Choroid plexus epithelial cell (primary cell): Measurements from ENCODE around the gene OBI1.

Experiments
- DNase-seq: peaks from one replicate; pipeline ENCODE4 v3.0.0-alpha.2; 2010; ENCODE audit warnings: low read depth
- H3K4me3 ChIP-seq: 2 replicates; pipeline ENCODE4 v1.5.1; 2011; ENCODE audit warnings: low read depth, mild to moderate bottlenecking, control low read depth, low read length, moderate library complexity
- TF ChIP-seq, protein P1 (sequence below): conservative IDR thresholded peaks from 2 replicates; pipeline ENCODE4 v1.5.1; 2011; ENCODE audit warnings: low read depth, mild to moderate bottlenecking, control low read depth, inconsistent platforms, low read length, moderate library complexity

Gene OBI1, protein sequence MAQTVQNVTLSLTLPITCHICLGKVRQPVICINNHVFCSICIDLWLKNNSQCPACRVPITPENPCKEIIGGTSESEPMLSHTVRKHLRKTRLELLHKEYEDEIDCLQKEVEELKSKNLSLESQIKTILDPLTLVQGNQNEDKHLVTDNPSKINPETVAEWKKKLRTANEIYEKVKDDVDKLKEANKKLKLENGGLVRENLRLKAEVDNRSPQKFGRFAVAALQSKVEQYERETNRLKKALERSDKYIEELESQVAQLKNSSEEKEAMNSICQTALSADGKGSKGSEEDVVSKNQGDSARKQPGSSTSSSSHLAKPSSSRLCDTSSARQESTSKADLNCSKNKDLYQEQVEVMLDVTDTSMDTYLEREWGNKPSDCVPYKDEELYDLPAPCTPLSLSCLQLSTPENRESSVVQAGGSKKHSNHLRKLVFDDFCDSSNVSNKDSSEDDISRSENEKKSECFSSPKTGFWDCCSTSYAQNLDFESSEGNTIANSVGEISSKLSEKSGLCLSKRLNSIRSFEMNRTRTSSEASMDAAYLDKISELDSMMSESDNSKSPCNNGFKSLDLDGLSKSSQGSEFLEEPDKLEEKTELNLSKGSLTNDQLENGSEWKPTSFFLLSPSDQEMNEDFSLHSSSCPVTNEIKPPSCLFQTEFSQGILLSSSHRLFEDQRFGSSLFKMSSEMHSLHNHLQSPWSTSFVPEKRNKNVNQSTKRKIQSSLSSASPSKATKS

DNA sequence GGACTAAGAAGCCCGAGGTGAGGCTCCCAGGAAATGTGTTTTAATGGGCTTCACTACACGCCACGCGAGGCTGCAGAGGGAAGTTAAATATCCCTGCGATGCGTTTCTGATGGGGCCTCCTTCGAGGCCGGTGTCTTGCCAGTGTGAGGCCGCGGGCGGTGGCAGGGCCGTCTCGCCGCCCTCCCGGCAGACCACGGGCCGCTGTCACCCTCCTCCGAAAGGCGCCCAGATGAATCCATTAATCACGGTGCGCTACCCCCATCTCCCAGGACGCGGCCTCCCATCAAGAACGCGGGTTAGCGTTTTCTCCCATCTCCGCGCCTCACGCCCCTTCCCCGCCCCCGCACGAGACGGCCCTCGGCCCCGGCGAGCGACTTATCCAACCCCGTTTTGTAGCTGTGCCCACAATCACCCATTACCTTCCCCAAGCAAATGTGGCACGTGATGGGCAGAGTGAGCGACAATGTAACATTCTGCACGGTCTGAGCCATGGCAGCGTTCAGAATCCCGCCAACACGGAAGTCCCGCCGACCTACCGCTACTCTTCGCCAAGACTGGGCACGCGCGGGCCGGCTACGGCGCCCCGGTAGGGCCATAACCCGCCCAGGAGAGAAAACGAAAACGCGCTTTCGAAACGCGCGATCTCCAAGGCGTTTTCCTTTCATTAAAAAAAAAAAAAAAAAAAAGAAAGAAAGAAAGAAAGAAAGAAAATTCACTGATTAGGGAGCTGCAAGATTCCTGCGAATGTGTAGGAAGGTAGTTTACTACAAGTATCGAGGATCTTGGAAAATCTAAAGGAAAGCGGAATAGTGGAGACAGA, at the start of gene OBI1:
Gene OBI1 (minus strand): TSS at position 526 of the 820 bp plus-strand sequence. CDS start 35 bp downstream, at position 491.
- H3K4me3 ChIP-seq, result peak within 1 kb of the TSS; percentile 79
- DNase-seq, result peak; percentile 92
- TF ChIP-seq, protein P1, sequence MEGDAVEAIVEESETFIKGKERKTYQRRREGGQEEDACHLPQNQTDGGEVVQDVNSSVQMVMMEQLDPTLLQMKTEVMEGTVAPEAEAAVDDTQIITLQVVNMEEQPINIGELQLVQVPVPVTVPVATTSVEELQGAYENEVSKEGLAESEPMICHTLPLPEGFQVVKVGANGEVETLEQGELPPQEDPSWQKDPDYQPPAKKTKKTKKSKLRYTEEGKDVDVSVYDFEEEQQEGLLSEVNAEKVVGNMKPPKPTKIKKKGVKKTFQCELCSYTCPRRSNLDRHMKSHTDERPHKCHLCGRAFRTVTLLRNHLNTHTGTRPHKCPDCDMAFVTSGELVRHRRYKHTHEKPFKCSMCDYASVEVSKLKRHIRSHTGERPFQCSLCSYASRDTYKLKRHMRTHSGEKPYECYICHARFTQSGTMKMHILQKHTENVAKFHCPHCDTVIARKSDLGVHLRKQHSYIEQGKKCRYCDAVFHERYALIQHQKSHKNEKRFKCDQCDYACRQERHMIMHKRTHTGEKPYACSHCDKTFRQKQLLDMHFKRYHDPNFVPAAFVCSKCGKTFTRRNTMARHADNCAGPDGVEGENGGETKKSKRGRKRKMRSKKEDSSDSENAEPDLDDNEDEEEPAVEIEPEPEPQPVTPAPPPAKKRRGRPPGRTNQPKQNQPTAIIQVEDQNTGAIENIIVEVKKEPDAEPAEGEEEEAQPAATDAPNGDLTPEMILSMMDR, result no peak

DNA sequence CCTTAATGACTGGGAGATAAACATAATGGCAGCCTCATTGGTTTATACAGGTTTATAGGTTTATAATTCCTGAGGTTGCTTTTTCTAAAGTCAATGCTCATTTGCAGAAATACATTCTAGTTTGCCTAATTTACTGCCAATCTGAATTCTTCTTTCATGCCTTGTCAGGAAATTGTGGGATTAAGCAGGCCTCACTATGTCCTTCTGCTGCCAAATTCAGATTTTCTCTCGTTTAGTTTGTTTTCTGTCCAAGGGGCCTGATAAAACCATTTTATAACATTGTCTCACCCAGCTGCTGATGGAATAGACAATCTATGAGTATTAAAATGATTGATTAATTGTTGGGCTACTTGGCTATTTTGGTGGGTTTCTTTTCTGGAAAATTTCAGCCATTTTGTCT, 42.4 kb upstream of the OBI1 start:
- TF ChIP-seq, protein P1, result no peak
- no peak overlapping the region for H3K4me3 ChIP-seq
- DNase-seq, result peak; percentile 7

DNA sequence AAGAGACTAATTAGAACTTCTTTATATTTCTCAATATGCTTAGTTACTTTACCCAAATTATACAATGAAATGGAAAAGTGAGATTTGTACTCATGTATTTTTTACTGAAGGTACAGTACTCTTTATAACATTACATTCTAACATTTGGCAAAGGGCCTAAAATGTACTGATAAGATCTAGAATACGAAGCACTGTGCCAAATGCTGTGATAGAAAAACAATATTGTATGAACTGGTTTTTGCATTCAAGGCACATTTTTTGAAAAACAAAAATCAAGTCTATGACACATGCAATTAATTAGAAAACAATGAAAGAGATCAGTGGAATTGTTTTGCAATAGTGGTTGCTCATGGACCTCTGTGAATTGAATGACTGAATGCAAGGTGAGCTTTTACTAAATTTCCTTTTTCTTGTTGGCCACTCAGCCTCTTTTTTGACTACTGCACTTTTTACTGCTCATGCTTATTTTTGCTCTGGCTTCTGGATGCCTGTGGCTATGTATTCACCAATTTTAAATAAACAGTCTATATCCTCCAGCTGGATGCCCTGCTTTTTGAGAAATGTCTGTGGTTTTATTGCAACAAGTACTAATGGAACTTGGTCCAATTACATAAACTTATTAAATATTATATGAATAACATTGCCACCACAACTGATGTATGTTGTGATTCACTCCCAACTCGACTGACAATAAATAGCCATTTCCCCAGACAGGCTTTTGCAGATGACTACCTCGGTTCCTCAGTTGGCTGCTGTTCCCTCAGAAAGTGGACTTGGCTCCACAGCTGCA, 41.4 kb upstream of the OBI1 start:
- TF ChIP-seq, protein P1, result no peak
- H3K4me3 ChIP-seq, result no peak overlapping the region
- DNase-seq, result peak; percentile 64

DNA sequence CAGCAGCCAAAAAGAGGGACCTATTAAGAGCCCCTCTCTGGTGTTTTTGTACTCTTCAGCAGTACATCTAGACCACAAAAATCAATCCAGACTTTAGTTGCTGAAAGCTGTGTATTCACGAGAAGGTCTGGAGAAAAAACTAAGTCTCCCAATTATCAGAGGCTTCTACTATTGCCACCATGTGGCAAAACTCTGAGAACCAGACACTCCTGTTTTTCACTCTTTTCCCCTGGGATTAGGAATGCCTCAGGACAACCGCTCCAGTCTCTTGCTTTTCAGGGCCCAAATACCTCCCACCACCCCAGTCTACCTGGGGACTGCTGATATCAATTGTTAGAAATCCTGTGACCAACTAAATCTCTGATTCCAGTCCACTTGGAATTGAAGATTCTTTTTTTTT, 30.1 kb upstream of the OBI1 start:
- DNase-seq, result peak; percentile 10
- TF ChIP-seq, protein P1, result peak; percentile 25

DNA sequence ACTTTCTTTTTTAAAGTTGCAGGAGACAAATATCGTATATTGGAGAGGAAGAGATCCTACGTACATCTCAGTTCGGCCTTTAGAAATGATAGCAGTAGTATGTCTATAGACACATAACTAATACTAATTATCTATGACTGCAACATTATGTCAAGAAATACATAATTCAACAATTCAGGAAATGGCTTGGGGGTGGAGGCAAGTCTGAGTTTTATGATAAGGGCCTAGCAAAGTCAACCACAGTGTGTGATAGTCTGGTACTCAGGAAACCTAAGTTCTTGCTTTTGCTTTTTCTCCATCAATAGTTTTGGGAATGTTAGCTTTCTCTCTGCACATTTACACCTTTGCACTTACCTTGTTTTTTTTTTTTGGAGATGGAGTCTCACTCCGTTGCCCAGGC, 27.5 kb upstream of the OBI1 start:
- TF ChIP-seq, protein P1, result no peak
- no peak overlapping the region for H3K4me3 ChIP-seq
- no peak for DNase-seq

More for the DNA sequence above, 30.1 kb upstream of the OBI1 start:
- H3K4me3 ChIP-seq, result no peak overlapping the region

DNA sequence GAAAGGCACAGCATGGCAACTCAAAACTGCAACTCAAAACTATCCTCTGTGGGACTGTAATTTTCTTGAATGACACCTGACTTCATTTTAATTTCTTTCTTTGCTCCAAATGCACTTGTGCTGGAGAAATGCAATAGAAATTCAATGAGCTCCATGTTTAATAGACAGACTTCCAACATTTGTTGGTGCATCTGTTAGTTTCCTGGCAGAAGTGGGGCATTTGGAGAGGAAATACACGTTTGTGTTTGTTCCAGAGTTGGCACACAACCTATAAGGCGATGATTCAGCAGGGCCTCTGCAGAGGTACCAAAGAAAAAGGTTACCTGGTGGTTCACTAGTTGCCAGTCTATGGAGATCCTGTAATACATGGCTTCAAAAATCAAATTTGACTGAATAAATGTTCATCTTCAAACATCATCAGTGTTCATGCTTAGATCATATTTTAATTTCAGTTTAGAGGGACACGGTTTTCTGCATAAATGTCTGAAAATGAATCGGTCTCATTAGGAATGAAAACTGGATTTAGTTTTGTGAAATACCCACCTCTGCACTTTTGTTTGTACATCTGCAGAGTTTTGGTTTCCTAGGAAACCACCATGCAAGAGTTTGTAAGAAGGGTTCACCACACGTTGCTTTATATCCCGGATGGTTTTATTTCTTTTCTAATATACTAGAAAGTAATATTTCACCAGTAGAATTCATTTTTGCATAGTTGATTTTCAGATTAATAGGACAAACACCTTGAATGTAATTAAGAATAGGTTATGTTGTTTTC, 21.8 kb upstream of the OBI1 start:
- TF ChIP-seq, protein P1, result no peak
- H3K4me3 ChIP-seq, result no peak overlapping the region
- DNase-seq, result no peak
